ENCODE data around the gene GFRA4. TPM values are rescaled to one million over a fixed set of nuclear protein-coding genes. Genes with fewer than 3 reads are reported as not detected.

GFRA4 gene
- total RNA-seq, 6 donors from 2014 or later = not detected

GRCh38 chr20:3691306-3691705 is 28.1 kb upstream of the GFRA4 start:
- ATAC-seq (ENCODE audit: low FRiP score in 2 of 2) = no peak
- H3K4me3 ChIP-seq = no peak overlapping the region
- no peak for DNase-seq

DNA sequence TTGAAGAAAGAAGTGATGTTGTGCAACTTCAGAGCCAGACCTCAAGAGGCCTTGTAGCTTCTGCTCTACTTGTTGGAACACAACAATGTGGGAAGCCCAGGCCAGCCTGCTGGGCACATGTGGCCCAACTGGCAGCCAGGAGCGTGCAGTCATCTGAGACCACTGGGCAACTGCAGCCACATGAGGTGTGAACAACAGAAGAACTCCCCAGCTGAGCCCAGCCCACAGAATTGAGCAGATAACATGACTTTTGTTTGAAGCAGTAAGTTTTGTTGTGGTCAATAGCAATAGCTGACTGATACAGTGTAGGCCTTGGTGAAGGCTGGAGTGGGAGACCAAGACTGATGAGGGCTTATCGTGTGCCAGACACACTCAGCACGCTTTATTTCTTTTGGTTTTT is 27.2 kb upstream of the GFRA4 start:
- Histone ChIP-seq H3K9me3 (no peaks in the 10 kb centered on the region), H3K27me3 (no peaks in the 10 kb centered on the region), H3K4me1 (peaks cover 0 to 5% (median 2%) of the 10 kb centered on the region in 4 donors), H3K27ac (no peak overlapping the region), H3K36me3 (no peaks in the 10 kb centered on the region), H3K4me3 (no peak overlapping the region)
- WGBS, 2 donors = 91 to 95% methylated on average over 2 to 3 of the region's 3 CpGs
- TF ChIP-seq EP300 (IDR thresholded peaks at IDR 0.05) (no peak), POLR2A (IDR thresholded peaks at IDR 0.05) (no peak), POLR2AphosphoS5 (IDR thresholded peaks at IDR 0.05) (no peak), CTCF (IDR thresholded peaks at IDR 0.05) (no peak)
- ATAC-seq (ENCODE audit: low FRiP score in 2 of 2) (no peak), DNase-seq (no peak)

More at GRCh38 chr20:3691306-3691705, 28.1 kb upstream of the GFRA4 start:
- H3K36me3 ChIP-seq = no peaks in the 10 kb centered on the region
- H3K4me1 ChIP-seq = peaks cover 0 to 5% (median 2%) of the 10 kb centered on the region in 4 donors
- H3K9me3 ChIP-seq = peaks cover 0 to 2% (median 1%) of the 10 kb centered on the region in 4 donors
- no peaks in the 10 kb centered on the region for H3K27me3 ChIP-seq
- no peak overlapping the region for H3K27ac ChIP-seq
- TF ChIP-seq CTCF (IDR thresholded peaks at IDR 0.05) = no peak
- TF ChIP-seq POLR2AphosphoS5 (IDR thresholded peaks at IDR 0.05) = no peak
- TF ChIP-seq EP300 (IDR thresholded peaks at IDR 0.05) = no peak
- WGBS, 2 donors = 91 to 97% methylated on average over 16 of the region's 16 CpGs

GRCh38 chr20:3689978-3690377 is 26.8 kb upstream of the GFRA4 start:
- Histone ChIP-seq H3K27ac (no peak overlapping the region), H3K36me3 (no peaks in the 10 kb centered on the region), H3K4me1 (peaks cover 0 to 5% (median 2%) of the 10 kb centered on the region in 4 donors), H3K9me3 (no peaks in the 10 kb centered on the region), H3K4me3 (no peak overlapping the region), H3K27me3 (no peaks in the 10 kb centered on the region)
- no peak for ATAC-seq (ENCODE audit: low FRiP score in 2 of 2)
- TF ChIP-seq POLR2AphosphoS5 (IDR thresholded peaks at IDR 0.05) (no peak), EP300 (IDR thresholded peaks at IDR 0.05) (no peak), CTCF (IDR thresholded peaks at IDR 0.05) (no peak), POLR2A (IDR thresholded peaks at IDR 0.05) (no peak)
- no peak for DNase-seq
- WGBS, 2 donors = 85 to 96% methylated on average over 8 to 11 of the region's 11 CpGs

DNA sequence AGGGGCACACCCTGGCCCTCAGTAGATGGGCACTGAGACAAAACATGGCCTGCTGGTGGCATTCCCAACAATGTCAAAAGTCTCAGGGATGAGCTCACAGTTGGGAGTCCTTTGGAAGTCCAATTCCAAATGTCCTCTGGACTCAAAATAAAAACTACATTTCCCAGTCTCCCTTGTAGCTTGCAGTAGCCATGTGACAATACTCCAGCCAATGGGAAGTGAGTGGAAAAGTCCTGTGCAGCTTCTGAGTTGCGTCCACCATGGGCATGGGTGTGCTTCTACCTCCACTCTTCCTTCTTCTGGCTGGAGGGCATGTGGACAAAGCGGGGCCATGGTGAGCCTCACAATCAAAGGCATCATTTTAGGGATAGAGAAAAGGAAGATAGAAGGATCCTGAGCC is 24.5 kb upstream of the GFRA4 start:
- TF ChIP-seq EP300 (IDR thresholded peaks at IDR 0.05) (no peak), POLR2AphosphoS5 (IDR thresholded peaks at IDR 0.05) (no peak), CTCF (IDR thresholded peaks at IDR 0.05) (no peak), POLR2A (IDR thresholded peaks at IDR 0.05) (no peak)
- WGBS, 2 donors = 57 to 71% methylated on average over 2 of the region's 2 CpGs
- Histone ChIP-seq H3K4me3 (no peak overlapping the region), H3K27ac (no peak overlapping the region), H3K9me3 (no peaks in the 10 kb centered on the region), H3K27me3 (no peaks in the 10 kb centered on the region), H3K36me3 (no peaks in the 10 kb centered on the region), H3K4me1 (peaks cover 0 to 5% (median 2%) of the 10 kb centered on the region in 4 donors)
- DNase-seq (no peak), ATAC-seq (ENCODE audit: low FRiP score in 2 of 2) (peak in 1 of 2 donors; percentile 84)

DNA sequence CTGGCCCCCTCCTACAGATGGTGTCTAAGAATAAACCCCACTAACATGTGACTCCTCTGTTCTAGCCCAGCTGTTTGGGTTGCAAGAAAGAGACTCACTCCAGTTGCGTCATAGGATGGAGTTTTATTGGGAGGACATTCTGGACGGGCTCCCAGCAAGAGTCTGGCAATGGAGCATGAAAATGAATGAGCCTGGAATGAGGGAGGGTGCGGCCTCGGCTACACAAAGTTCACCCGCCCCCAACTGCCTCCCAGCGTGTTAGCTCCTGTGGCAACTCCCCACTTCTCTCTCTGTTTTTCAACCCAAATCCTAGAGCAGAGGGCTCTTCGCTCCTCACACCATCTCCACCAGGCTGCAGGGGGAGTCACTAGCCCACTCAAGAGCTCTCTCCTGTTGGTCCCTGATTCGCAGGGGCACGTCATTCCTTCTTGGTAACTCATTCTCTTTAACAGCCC is 23.7 kb upstream of the GFRA4 start:
- 47 to 52% methylated on average over 8 to 9 of the region's 9 CpGs for WGBS, 2 donors
- H3K9me3 ChIP-seq = no peaks in the 10 kb centered on the region
- H3K27me3 ChIP-seq = peaks cover 0 to 6% (median 3%) of the 10 kb centered on the region in 4 donors
- peaks cover 6 to 11% (median 8%) of the 10 kb centered on the region in 4 donors for H3K4me1 ChIP-seq
- H3K4me3 ChIP-seq = no peak overlapping the region
- peak in 1 of 2 donors; percentile 34 for DNase-seq
- TF ChIP-seq CTCF (IDR thresholded peaks at IDR 0.05) (no peak), POLR2AphosphoS5 (IDR thresholded peaks at IDR 0.05) (peak in 1 of 2 donors; percentile 10)
- no peaks in the 10 kb centered on the region for H3K36me3 ChIP-seq
- peak overlapping the region in 1 of 4 donors; percentile 53 for H3K27ac ChIP-seq
- ATAC-seq (ENCODE audit: low FRiP score in 2 of 2) = peak; percentile 12 to 87

Measured in upper lobe of left lung (tissue), 6 donors.